ENCODE results near the gene FRMD8. TPM values are rescaled to one million over a fixed set of nuclear protein-coding genes. Genes with fewer than 3 reads are reported as not detected.

FRMD8 gene
- total and polyA plus RNA-seq, 9 of the 15 experiments (the other 6 are each of a cell fraction or from before 2014, with no cell fraction given): 4.5 to 54.5 (median 15.8) TPM

- ATAC-seq (peak; percentile 57), DNase-seq (ENCODE audit: extremely low read depth in 1 of 4, low spot score in 3 of 4) (peak; percentile 85 to 99 (median 89)), FAIRE-seq (peak; percentile 97)
- Histone ChIP-seq H3K36me3 (ENCODE audit: control insufficient read depth, insufficient read depth, low read length) (peaks cover 12% of the 10 kb centered on the region), H4K20me1 (replicated peaks; ENCODE audit: control insufficient read depth, insufficient read depth, low read length) (peaks cover 12% of the 10 kb centered on the region), H3K27ac (ENCODE audit: extremely low read depth, low read depth, low read length) (peak overlapping the region; percentile 98), H3K9me3 (replicated peaks; ENCODE audit: control insufficient read depth, insufficient read depth, low read depth, low read length) (no peaks in the 10 kb centered on the region), H3K9ac (ENCODE audit: insufficient read depth in 1 of 2, low read depth in 2 of 2, low read length in 2 of 2) (peak overlapping the region; percentile 88 to 98), H3K4me2 (ENCODE audit: insufficient read depth, low read length) (peak overlapping the region; percentile 91), H3K79me2 (ENCODE audit: control insufficient read depth, insufficient read depth, low read length) (peaks cover 73% of the 10 kb centered on the region), H3K9me1 (ENCODE audit: control insufficient read depth, insufficient read depth, low read length) (no peaks in the 10 kb centered on the region), H3K4me3 (peak overlapping the region; percentile 43), H3K4me1 (replicated peaks in 1 of 2; ENCODE audit: control insufficient read depth in 2 of 2, insufficient read depth in 2 of 2, low read length in 2 of 2) (peaks cover 51 to 75% of the 10 kb centered on the region in 2 experiments), H2AFZ (ENCODE audit: low read depth, low read length) (peak overlapping the region; percentile 70), H3K27me3 (ENCODE audit: control insufficient read depth in 2 of 2, insufficient read depth in 2 of 2, low read length in 2 of 2) (no peaks in the 10 kb centered on the region)
- ChIA-PET POLR2A (interaction anchor here (0.5 to 17.3 kb wide), 16 partner anchors 6 to 169 kb away, joined by 3 to 1349 read pairs (median 6); partner anchors contain the start of genes FRMD8, MALAT1, NEAT1 and SLC25A45), CTCF (ENCODE audit: low intra/inter-chr PET ratio) (interaction anchor here (0.5 kb wide), 1 partner anchor 87 kb away, joined by 3 read pairs; no protein-coding TSS in a partner anchor)
- intact Hi-C loops (cut with micrococcal nuclease): no loop called here
- in situ Hi-C loops (cut with MboI): loop anchor here (5.0 kb wide), 1 partner anchor 93 kb away; no protein-coding TSS in a partner anchor
- under 1% methylated on average over 15 of the region's 15 CpGs for WGBS (ENCODE audit: insufficient coverage, low coverage, missing lambda C conversion rate)
- no TSS peak for BruUV-seq (replicated peaks)
- peak; percentile 62; the same call in 1 of the 2 replicates for TF ChIP-seq ZNF583 (CRISPR knock-in tag; IDR thresholded peaks at IDR 0.05)
- TF ChIP-seq PREB (CRISPR knock-in tag; IDR thresholded peaks at IDR 0.05): peak; percentile 96
- TF ChIP-seq THAP7 (CRISPR knock-in tag; IDR thresholded peaks at IDR 0.05): no peak
- TF ChIP-seq PKNOX1 (IDR thresholded peaks at IDR 0.05): peak; percentile 63
- TF ChIP-seq MXI1 (IDR thresholded peaks at IDR 0.05; ENCODE audit: low read depth, low read length): peak; percentile 39; the same call in 1 of the 2 replicates
- TF ChIP-seq TRIM28 (IDR thresholded peaks at IDR 0.05): peak; percentile 13; the same call in 1 of the 2 replicates
- peak; percentile 94 for TF ChIP-seq RAD51 (IDR thresholded peaks at IDR 0.05; ENCODE audit: borderline replicate concordance, low read depth)
- TF ChIP-seq TRIM24 (IDR thresholded peaks at IDR 0.05): peak in 1 of 2 experiments; percentile 75; a peak in 1 of 4 replicates
- no peak for TF ChIP-seq ZNF239 (CRISPR knock-in tag; IDR thresholded peaks at IDR 0.05)
- no peak for TF ChIP-seq SP2 (IDR thresholded peaks at IDR 0.05; ENCODE audit: extremely low read depth, low read depth, low read length, poor library complexity, severe bottlenecking)
- TF ChIP-seq MNT (conservative IDR thresholded peaks at IDR 0.05): no peak
- TF ChIP-seq MBD1 (CRISPR knock-in tag; IDR thresholded peaks at IDR 0.05): no peak
- TF ChIP-seq FOXO4 (CRISPR knock-in tag; IDR thresholded peaks at IDR 0.05): no peak
Measured at GRCh38 chr11:65418681-65419459, 32.4 kb downstream of the FRMD8 start.

All from K562 (cell line).